Right lobe of liver (tissue), 4 donors: ENCODE data around the gene SYNE4.

ENCODE experiments used
- POLR2A ChIP-seq: fragments of 450-650 bp; IDR thresholded peaks from one replicate; pipeline ENCODE4 v1.6.1; 2017; ENCODE audit warnings: antibody characterized with exemption, mild to moderate bottlenecking
- TF ChIP-seq, protein P1 (sequence below), 4 donors: fragments of 200-600 bp in 3 of 4; fragments of 450-650 bp in 1 of 4; IDR thresholded peaks; one replicate each; pipeline versions ENCODE4 v1.5.1 to v1.8.0; 2016 to 2022; ENCODE audit warnings: antibody characterized with exemption in 4 of 4, mild to moderate bottlenecking in 2 of 4
- donor health status: DM: no; HTN: no; CAD: no.
- donor health status: DM: no; HTN: no; CAD: no.
- donor health status: DM: no; HTN: yes; CAD: no.

- TF ChIP-seq POLR2A = no peak
- TF ChIP-seq, protein P1, sequence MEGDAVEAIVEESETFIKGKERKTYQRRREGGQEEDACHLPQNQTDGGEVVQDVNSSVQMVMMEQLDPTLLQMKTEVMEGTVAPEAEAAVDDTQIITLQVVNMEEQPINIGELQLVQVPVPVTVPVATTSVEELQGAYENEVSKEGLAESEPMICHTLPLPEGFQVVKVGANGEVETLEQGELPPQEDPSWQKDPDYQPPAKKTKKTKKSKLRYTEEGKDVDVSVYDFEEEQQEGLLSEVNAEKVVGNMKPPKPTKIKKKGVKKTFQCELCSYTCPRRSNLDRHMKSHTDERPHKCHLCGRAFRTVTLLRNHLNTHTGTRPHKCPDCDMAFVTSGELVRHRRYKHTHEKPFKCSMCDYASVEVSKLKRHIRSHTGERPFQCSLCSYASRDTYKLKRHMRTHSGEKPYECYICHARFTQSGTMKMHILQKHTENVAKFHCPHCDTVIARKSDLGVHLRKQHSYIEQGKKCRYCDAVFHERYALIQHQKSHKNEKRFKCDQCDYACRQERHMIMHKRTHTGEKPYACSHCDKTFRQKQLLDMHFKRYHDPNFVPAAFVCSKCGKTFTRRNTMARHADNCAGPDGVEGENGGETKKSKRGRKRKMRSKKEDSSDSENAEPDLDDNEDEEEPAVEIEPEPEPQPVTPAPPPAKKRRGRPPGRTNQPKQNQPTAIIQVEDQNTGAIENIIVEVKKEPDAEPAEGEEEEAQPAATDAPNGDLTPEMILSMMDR (IDR thresholded peaks at IDR 0.05) = peak in 1 of 4 donors; percentile 11
These were observed 31.0 kb downstream of the SYNE4 start for GRCh38 chr19:35977446-35978222.
